ENCODE results near the gene HADHB. TPM values are rescaled to one million over a fixed set of nuclear protein-coding genes. Genes with fewer than 3 reads are reported as not detected.

The HADHB gene
- total RNA-seq, 1 donor from 2014 or later = 96.8 TPM

DNA sequence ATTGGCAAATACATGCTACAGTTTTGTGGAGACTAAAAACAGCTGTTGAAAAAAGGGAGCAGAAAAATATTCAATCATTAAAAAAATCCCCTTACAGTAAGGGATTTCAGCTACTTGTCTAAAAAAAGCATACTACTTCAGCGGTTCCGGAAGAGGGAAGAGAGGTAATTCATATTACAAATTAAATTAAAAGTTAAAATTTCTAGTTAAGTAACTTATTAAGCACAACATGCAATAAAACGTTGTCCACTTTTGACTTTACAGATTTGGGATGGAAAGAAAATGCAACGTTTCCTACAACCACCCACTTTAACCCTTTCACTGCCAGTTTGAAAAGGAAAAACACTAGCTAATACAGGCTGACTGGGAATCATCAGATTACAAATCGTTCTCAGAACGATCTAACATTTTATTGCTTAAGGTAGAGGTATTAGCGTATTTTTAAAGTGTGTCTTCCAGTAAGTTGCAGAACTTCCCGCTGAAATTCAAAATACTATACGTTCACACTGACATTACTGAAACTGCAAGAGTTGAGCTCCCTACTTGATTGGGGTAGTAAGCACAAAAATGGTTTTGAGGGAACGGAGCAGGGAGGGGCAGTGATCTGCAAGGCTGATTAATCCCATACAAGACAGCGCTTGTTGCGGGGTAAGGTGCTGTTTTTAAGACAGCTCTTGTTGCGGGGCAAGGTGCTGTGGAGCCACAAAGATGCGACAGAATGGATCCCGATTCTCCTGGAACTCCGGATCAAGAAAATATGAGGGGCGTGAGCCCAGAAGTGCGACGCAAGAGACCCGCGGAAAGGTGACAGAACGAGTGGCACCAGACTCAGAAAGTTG, 1.1 kb upstream of the HADHB start:
- DNase-seq (ENCODE audit: low spot score) = no peak
- H3K4me3 Mint-ChIP-seq (ENCODE audit: unreplicated experiment) = peak overlapping the region; percentile 92
- H3K9me3 Mint-ChIP-seq (ENCODE audit: low read depth) = no peaks in the 10 kb centered on the region
- peak overlapping the region; percentile 100 for H3K27ac Mint-ChIP-seq (ENCODE audit: unreplicated experiment)
- H3K36me3 Mint-ChIP-seq (ENCODE audit: low read depth) = no peaks in the 10 kb centered on the region
- H3K4me1 Mint-ChIP-seq (ENCODE audit: low read depth) = peaks cover 51% of the 10 kb centered on the region
- TF ChIP-seq, protein P1, sequence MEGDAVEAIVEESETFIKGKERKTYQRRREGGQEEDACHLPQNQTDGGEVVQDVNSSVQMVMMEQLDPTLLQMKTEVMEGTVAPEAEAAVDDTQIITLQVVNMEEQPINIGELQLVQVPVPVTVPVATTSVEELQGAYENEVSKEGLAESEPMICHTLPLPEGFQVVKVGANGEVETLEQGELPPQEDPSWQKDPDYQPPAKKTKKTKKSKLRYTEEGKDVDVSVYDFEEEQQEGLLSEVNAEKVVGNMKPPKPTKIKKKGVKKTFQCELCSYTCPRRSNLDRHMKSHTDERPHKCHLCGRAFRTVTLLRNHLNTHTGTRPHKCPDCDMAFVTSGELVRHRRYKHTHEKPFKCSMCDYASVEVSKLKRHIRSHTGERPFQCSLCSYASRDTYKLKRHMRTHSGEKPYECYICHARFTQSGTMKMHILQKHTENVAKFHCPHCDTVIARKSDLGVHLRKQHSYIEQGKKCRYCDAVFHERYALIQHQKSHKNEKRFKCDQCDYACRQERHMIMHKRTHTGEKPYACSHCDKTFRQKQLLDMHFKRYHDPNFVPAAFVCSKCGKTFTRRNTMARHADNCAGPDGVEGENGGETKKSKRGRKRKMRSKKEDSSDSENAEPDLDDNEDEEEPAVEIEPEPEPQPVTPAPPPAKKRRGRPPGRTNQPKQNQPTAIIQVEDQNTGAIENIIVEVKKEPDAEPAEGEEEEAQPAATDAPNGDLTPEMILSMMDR (IDR thresholded peaks at IDR 0.05) = no peak
- H3K27me3 Mint-ChIP-seq (ENCODE audit: low read depth) = no peaks in the 10 kb centered on the region

DNA sequence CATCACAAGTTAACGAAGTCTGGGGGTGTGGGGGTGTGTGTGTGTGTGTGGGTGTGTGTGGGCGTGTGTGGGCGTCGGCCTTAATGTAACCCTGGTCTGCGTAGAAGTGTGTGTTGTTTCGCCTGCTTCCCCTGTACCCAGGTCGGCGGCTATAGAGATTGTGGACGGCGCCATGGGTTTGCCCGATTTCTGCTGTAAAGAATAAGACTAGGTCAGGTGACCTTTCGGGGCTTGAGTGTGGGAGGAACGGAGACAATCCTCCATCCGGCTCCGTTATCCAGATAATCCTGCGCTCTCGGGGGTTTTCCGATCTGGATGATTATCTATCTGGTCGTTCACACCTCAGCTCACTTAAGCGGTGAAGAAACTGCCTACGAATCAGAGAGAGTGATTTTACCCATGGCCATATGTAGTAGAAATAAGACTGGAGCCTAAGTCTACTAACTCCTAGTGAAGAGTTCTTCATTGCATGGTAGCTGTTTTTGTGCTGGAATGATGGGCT, 543 bp downstream of the HADHB start:
- Mint-ChIP-seq H3K27me3 (ENCODE audit: low read depth) (no peaks in the 10 kb centered on the region), H3K9me3 (ENCODE audit: low read depth) (no peaks in the 10 kb centered on the region), H3K4me3 (ENCODE audit: unreplicated experiment) (peak overlapping the region; percentile 92), H3K27ac (ENCODE audit: unreplicated experiment) (peak overlapping the region; percentile 100), H3K4me1 (ENCODE audit: low read depth) (peaks cover 48% of the 10 kb centered on the region), H3K36me3 (ENCODE audit: low read depth) (no peaks in the 10 kb centered on the region)
- no peak for DNase-seq (ENCODE audit: low spot score)
- TF ChIP-seq, protein P1 (IDR thresholded peaks at IDR 0.05) = no peak

DNA sequence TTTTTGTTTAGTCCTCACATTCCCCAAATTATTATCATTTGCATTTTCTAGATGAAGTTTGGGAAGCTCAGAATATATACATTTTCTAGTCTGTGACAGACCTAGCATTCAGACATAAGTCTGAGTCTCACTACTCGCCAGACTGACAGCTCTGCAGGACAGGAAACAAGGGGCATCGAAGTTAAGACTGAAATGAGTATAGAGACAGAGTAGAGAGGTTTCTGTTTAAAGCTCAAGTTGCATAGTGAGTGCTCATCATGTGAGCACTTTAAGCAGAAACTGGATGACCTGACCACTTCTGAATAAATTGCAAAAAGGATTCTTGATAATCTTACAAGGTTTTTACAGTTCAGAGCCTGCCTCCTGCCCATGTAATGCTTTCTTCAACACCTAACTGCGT, 1.1 kb downstream of the HADHB start:
- Mint-ChIP-seq H3K27me3 (ENCODE audit: low read depth) (no peaks in the 10 kb centered on the region), H3K4me1 (ENCODE audit: low read depth) (peaks cover 43% of the 10 kb centered on the region), H3K4me3 (ENCODE audit: unreplicated experiment) (peak overlapping the region; percentile 92), H3K36me3 (ENCODE audit: low read depth) (no peaks in the 10 kb centered on the region), H3K27ac (ENCODE audit: unreplicated experiment) (peak overlapping the region; percentile 100), H3K9me3 (ENCODE audit: low read depth) (no peaks in the 10 kb centered on the region)
- TF ChIP-seq, protein P1 (IDR thresholded peaks at IDR 0.05) = no peak
- DNase-seq (ENCODE audit: low spot score) = no peak

DNA sequence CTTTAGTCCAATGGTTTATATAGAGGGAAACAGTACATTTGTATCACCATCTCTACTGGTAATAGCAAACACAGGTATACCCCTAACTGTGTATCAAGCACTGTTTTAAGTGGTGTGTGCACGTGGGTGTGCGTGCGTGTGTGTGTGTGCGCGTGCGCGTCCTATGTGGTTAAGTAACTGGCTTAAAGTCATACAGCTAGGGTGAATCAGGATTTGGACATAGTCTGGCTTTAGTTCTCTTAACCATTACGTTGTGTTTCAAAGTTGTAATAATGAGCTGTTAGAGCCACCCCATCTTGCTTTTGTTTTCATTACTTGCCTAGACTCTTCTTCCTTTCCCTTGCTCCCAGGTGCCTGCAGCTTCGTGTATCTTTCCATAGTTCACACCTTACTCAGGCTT, 2.1 kb downstream of the HADHB start:
- H3K36me3 Mint-ChIP-seq (ENCODE audit: low read depth) = no peaks in the 10 kb centered on the region
- peaks cover 39% of the 10 kb centered on the region for H3K4me1 Mint-ChIP-seq (ENCODE audit: low read depth)
- H3K9me3 Mint-ChIP-seq (ENCODE audit: low read depth) = no peaks in the 10 kb centered on the region
- DNase-seq (ENCODE audit: low spot score) = no peak
- TF ChIP-seq, protein P1 (IDR thresholded peaks at IDR 0.05) = no peak
- H3K4me3 Mint-ChIP-seq (ENCODE audit: unreplicated experiment) = peak overlapping the region; percentile 92
- H3K27me3 Mint-ChIP-seq (ENCODE audit: low read depth) = no peaks in the 10 kb centered on the region
- peak overlapping the region; percentile 100 for H3K27ac Mint-ChIP-seq (ENCODE audit: unreplicated experiment)

DNA sequence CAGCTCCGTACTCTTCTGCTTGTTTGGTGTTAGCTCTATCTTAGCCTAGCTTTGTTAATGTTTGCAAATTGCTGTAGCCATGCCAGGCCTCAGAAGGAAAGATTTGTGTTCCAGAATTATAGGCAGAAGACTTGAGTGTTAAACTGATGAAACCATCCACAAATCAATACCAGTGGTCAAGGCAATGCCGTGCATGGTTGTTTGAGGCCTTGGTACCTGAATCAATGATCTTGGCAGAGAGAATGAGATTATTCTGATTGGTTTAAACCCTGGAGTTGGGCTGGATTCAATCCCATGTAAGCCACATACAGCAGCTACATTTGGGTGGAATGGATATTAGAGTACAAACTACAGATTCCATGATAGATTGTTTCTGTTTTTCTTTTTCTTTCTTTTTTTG, 4.9 kb downstream of the HADHB start:
- Mint-ChIP-seq H3K27ac (ENCODE audit: unreplicated experiment) (no peak overlapping the region), H3K36me3 (ENCODE audit: low read depth) (no peaks in the 10 kb centered on the region), H3K27me3 (ENCODE audit: low read depth) (no peaks in the 10 kb centered on the region), H3K4me3 (ENCODE audit: unreplicated experiment) (no peak overlapping the region), H3K9me3 (ENCODE audit: low read depth) (no peaks in the 10 kb centered on the region), H3K4me1 (ENCODE audit: low read depth) (peaks cover 24% of the 10 kb centered on the region)
- DNase-seq (ENCODE audit: low spot score) = no peak
- TF ChIP-seq, protein P1 (IDR thresholded peaks at IDR 0.05) = no peak

Data from chondrocyte (in vitro differentiated cells).